ENCODE results near the gene DUXA.
"Not testable (repeated sequence)": the region's sequence is repeated elsewhere in the genome, so short reads cannot be mapped to it uniquely, and the experiment has no call there.

The DUXA gene

GRCh38 chr19:57118848-57119247 is 48.4 kb downstream of the DUXA start:
- Histone ChIP-seq H3K27me3 (peaks cover 0 to 7% of the 10 kb centered on the region in 2 donors), H3K36me3 (no peaks in the 10 kb centered on the region), H3K4me3 (no peak overlapping the region), H3K4me1 (no peaks in the 10 kb centered on the region), H3K27ac (no peak overlapping the region), H3K9me3 (peaks cover 0 to 24% (median 6%) of the 10 kb centered on the region in 3 donors)
- intact Hi-C loops (cut with DNase I; ENCODE audit: low total_unique reads), result no loop called here
- TF ChIP-seq CTCF (IDR thresholded peaks at IDR 0.05), result no peak
- no peak for DNase-seq

GRCh38 chr19:57113501-57113900 is 53.8 kb downstream of the DUXA start:
- DNase-seq; H3K4me3 ChIP-seq; H3K4me1 ChIP-seq; H3K27me3 ChIP-seq; intact Hi-C loops (cut with DNase I; ENCODE audit: low total_unique reads); H3K36me3 ChIP-seq; H3K27ac ChIP-seq: not testable (repeated sequence)
- peaks cover 3 to 41% (median 25%) of the 10 kb centered on the region in 3 donors for H3K9me3 ChIP-seq

GRCh38 chr19:57111329-57111644 is 56.0 kb downstream of the DUXA start:
- H3K9me3 ChIP-seq, result peaks cover 3 to 37% (median 25%) of the 10 kb centered on the region in 3 donors
- peaks cover 0 to 4% (median 0%) of the 10 kb centered on the region in 3 donors for H3K36me3 ChIP-seq
- H3K4me3 ChIP-seq, result no peak overlapping the region
- no peak for DNase-seq
- no peak for TF ChIP-seq CTCF (IDR thresholded peaks at IDR 0.05)
- H3K27me3 ChIP-seq, result peaks cover 0 to 11% of the 10 kb centered on the region in 2 donors
- intact Hi-C loops (cut with DNase I; ENCODE audit: low total_unique reads), result no loop called here
- H3K27ac ChIP-seq, result no peak overlapping the region
- H3K4me1 ChIP-seq, result peaks cover 0 to 5% (median 0%) of the 10 kb centered on the region in 4 donors

- intact Hi-C loops (cut with DNase I; ENCODE audit: low total_unique reads), result no loop called here
- H3K9me3 ChIP-seq, result peaks cover 3 to 37% (median 25%) of the 10 kb centered on the region in 3 donors
- no peak overlapping the region for H3K4me3 ChIP-seq
Measured at GRCh38 chr19:57110592-57111328, 56.5 kb downstream of the DUXA start.

GRCh38 chr19:57106722-57107235 is 60.5 kb downstream of the DUXA start:
- Histone ChIP-seq H3K4me3 (peak overlapping the region in 1 of 2 donors; percentile 29), H3K36me3 (peaks cover 0 to 4% (median 0%) of the 10 kb centered on the region in 3 donors), H3K4me1 (peaks cover 0 to 10% (median 0%) of the 10 kb centered on the region in 4 donors), H3K9me3 (peaks cover 3 to 17% (median 15%) of the 10 kb centered on the region in 3 donors), H3K27ac (no peak overlapping the region), H3K27me3 (peaks cover 0 to 25% of the 10 kb centered on the region in 2 donors)
- intact Hi-C loops (cut with DNase I; ENCODE audit: low total_unique reads), result loop anchor here (10.0 kb wide), 1 partner anchor 318 kb away; no protein-coding TSS in a partner anchor
- TF ChIP-seq CTCF (IDR thresholded peaks at IDR 0.05), result no peak
- no peak for DNase-seq

More at GRCh38 chr19:57110592-57111328, 56.5 kb downstream of the DUXA start:
- no peak overlapping the region for H3K27ac ChIP-seq
- H3K27me3 ChIP-seq, result peaks cover 0 to 17% of the 10 kb centered on the region in 2 donors
- no peak for DNase-seq
- peaks cover 0 to 7% (median 0%) of the 10 kb centered on the region in 4 donors for H3K4me1 ChIP-seq
- peaks cover 0 to 4% (median 0%) of the 10 kb centered on the region in 3 donors for H3K36me3 ChIP-seq
- no peak for TF ChIP-seq CTCF (IDR thresholded peaks at IDR 0.05)

All from tibial artery (tissue), 4 donors.